HG02759 (cell line): Measurements from ENCODE around the gene CREB3L4.
A peak's percentile ranks its signal among the peaks of the same experiment; 100 is the strongest.

Experiments used
- ATAC-seq: cut with Tn5 transposase; IDR thresholded peaks from one replicate; pipeline ENCODE4 v1.9.1; 2021; ENCODE audit warnings: mild to moderate bottlenecking, moderate library complexity; ENCODE audit not compliant: unreplicated experiment

CREB3L4 gene

DNA sequence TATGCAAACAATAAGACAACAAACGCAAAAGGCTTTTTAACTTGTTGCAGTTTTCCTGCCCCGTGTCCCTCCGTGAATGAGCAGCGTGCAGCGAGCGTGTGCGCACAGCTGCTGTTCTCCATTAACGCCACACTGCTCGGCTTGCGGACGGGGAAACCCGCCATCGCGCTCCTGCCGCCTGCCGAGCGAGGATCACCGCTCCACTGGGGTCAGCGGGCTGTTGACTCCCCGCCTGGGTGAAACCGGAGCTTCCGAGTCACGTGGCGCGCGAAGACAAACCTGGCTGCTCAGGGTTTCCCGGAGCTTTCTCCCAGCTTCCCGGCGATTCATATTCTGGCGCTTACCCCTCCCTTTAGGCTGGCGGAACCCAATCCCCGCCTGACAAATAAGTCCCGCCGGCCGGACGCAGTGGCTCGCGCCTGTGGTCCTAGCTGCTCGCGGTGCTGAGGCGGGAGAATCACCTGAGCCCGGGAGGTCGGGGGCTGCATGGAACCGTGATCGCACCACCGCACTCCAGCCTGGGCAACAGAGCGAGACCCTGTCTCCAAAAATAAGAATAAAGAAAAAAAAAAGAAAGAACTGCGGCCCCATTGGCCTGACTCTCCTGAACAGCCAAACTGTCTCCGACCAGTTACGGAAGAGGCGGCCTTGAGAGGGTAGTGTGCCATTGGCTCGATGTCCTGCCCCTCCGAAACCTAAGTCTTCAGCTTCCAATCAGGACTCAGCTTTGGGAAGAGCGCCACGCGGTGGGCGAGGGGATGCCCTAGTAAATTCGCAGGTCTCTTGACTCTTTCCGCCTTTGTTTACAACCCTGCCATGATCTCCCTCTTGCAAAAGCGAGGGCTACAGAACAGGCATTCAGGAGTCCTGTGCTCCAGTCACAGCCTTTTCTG, at the start of gene CREB3L4:
TSS of gene CREB3L4 (plus strand) at position 796 of the 893 bp plus-strand sequence. CDS start 624 bp downstream, outside the sequence.
- ATAC-seq, result peak; percentile 73

DNA sequence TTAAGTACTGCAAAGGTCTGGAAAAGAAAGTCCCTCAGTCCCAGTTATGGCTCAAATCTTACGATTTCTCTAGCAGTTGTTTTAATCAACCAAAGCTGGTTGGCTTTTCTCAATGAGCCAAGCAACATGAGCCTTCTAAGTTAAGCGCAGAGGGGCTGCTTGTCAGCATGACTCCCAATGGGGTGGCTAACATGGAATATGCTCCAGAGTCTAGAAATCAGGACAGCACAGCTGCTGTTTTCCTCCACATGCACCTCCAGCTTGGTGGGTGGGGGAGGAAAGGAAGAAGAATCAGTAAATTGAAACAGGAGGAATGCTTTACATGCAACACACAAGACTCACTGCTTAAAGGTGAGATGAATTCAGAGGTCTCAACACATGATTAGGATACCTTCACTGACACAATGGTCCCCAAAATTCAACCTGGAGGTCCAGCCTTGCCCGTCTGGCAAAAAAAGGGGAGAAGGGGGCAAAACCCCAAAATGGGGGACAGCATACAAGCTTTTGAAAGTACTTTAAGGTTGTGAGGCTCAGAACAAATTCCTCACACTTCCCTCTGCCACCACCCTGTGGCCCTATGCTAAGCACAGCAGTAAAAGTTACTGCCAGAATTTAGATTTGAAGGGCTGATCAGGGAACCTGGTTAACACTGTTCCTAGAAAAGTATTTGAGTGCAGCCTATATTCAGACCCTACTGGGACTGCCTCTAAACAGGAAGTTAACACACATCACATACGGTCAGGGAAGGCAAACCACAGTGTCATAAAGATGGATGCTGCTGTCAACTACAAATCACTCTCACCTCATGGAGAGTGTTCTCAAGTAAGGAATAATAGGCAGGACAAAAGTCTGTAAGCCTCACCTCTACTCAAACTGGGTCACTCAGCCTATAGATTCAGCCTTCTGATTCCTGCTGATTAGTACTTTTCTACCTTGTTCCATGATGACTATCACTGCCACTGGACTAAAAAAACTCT, 47.5 kb upstream of the CREB3L4 start:
- no peak for ATAC-seq

DNA sequence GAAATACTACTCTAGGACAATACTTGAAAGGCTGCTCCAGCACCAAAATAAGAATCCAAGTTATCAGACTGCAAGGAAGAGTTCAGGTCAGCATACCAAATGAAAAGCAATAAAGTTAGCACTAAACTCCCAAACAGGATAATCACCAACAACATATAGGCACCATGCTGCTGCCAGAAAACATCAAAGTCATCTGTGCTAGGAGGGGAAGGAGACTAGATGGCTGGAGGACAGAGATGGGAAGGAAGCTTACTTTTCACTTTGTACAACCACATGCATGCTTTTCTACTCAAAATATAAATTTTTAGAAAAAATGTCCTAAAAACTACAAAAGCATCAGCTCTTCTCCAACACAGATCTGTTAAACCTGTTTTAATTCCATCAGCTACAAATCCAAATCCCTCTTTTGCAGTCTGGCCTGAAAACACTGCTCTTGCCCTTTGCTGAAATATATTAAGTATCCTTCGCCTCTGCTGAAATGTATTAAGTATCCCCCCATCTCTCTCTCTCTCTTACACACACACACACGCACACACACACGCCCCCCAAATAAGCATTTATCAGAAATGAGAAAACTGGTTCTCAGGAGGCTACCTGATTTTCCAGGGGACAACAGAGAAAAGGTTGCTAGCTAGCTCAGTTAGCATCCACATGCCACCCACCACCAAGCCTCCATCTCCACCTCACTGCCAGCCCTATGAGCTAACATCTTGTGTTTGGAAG, 46.5 kb upstream of the CREB3L4 start:
- ATAC-seq, result no peak

DNA sequence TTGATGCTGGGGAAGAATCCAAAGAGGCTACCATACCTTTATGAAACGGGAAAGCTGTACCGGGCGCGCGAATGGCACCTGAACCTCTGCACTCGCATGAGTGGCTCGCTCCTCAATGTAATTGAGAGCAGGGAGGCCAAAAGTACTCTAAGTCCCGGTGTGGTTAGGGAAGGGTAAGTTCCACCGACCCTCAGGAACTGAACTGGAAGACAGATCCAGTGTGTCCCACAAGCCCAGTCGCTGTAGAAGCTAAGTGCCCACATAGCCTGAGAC, 46.0 kb upstream of the CREB3L4 start:
- no peak for ATAC-seq

GRCh38 chr1:153922076-153922971, 45.4 kb upstream of the CREB3L4 start:
- ATAC-seq, result peak; percentile 38

- peak; percentile 92 for ATAC-seq
These were observed 44.5 kb upstream of the CREB3L4 start, which contains the start of gene GATAD2B for GRCh38 chr1:153922972-153923925. Gene GATAD2B (minus strand): TSS chr1:153922972. CDS start chr1:153828347, 94,625 bp downstream.

GRCh38 chr1:153926405-153926804, 41.3 kb upstream of the CREB3L4 start:
- ATAC-seq, result no peak

GRCh38 chr1:153928245-153928644, 39.5 kb upstream of the CREB3L4 start:
- no peak for ATAC-seq

DNA sequence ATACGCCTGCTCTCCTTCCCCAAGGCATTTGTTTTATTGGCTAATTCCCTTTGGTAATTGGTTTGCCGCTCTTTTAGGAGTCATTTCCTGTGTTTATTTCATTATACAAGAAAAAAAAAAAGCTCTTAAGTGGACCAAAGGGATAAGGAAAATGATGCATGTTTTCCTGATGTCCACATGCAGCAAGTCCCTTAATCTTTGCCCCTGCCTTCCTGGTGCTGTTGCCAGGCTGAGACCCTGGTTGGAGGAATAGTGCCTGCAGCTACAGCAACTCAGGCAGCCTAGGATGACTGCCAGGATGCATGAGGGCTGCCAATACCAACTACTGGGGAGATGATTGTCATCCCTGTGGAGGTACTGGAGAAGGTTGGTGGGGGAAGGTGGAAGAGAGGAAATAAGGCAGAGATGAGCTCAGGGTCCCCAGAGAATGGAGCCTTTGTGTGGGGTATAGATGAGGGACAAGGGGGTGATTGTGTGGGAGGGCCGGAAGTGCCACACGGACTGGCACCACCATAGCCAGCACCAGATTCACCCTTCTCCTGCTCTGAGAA, 38.8 kb upstream of the CREB3L4 start:
- no peak for ATAC-seq

GRCh38 chr1:153929426-153929825, 38.3 kb upstream of the CREB3L4 start:
- no peak for ATAC-seq

- no peak for ATAC-seq
These were observed 37.4 kb upstream of the CREB3L4 start for GRCh38 chr1:153929981-153930948.

GRCh38 chr1:153932156-153933131, 35.3 kb upstream of the CREB3L4 start:
- ATAC-seq, result no peak

- no peak for ATAC-seq
These were observed 34.3 kb upstream of the CREB3L4 start for GRCh38 chr1:153933430-153933829.

DNA sequence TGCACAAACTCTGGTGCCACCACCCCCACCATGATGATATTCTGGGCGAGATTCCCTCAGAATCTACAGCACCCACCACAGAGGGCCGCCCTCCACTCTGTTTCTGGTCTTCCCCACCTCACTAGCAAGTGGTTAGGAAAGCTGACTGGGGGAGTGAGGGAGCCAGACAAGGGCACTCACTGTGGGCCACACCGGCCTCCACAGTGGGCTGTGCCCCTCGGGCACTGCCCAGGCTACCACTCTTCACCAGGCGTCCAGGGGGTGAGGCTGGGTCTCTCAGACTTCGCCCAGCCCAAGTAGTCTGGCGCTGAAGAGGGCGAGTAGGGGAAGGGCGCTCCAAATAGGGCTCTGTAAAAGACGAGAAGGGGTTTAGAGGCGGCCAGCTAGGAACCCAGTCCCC, 33.7 kb upstream of the CREB3L4 start:
- no peak for ATAC-seq

- ATAC-seq, result no peak
These were observed 33.0 kb upstream of the CREB3L4 start for GRCh38 chr1:153934746-153935145.
